HepG2 (cell line): ENCODE measurements around the gene CABP5. TPM values are rescaled to one million over a fixed set of nuclear protein-coding genes. Genes with fewer than 3 reads are reported as not detected.

Experiments
- ATAC-seq: fragments of 200-7000 bp; cut with Tn5 transposase; 3 replicates; pipeline ENCODE4 v1.9.1; 2020; ENCODE audit warnings: mild to moderate bottlenecking, moderate library complexity
- BruUV-seq: library from RNA; stranded (reverse); fragments of 400-500 nt; replicated peaks from 2 replicates; lab custom pipeline; 2021; lab: Mats Ljungman, UMichigan
- CTCF ChIA-PET: fragments of 300-600 bp; formaldehyde crosslinking; extraction: SDS; loops from one replicate; lab custom pipeline; 2021; ENCODE audit warnings: low total read pairs, inconsistent platforms, low intra/inter-chr PET ratio; lab: Yijun Ruan, JAX
- POLR2A ChIA-PET: fragments of 350-600 bp; sonication (Branson Sonifier 250); formaldehyde crosslinking; loops from one replicate; lab custom pipeline; 2020; ENCODE audit warnings: antibody characterized with exemption, inconsistent platforms; lab: Yijun Ruan, JAX
- DNase-seq: peaks from one replicate; pipeline ENCODE4 v3.0.0-alpha.2; 2015; ENCODE audit warnings: low spot score
- FAIRE-seq: peaks from 3 replicates; lab custom pipeline; 2011; peaks lifted over from hg19 to GRCh38; lab: Jason Lieb, UNC
- H2AFZ ChIP-seq: one replicate; pipeline ENCODE4 v1.6.1; 2011; ENCODE audit warnings: low read length, inconsistent platforms
- H3K27ac ChIP-seq: fragments of 300-600 bp; 3 replicates; pipeline ENCODE4 v1.8.0; 2011; ENCODE audit warnings: mixed run types, mild to moderate bottlenecking, mixed read lengths, low read length, inconsistent platforms; ENCODE audit not compliant: insufficient read depth; ENCODE audit errors: extremely low read length
- H3K27me3 ChIP-seq, 2 experiments: fragments of 200-600 bp in 1 of 2; 2 replicates in 1 of 2; 3 replicates in 1 of 2; pipeline versions ENCODE4 v1.6.0 to v1.8.0; 2011; ENCODE audit warnings: low read length in 2 of 2, mild to moderate bottlenecking in 2 of 2, moderate library complexity in 2 of 2, inconsistent platforms in 1 of 2; ENCODE audit not compliant: insufficient read depth in 2 of 2, control insufficient read depth in 1 of 2
- H3K36me3 ChIP-seq, 2 experiments: fragments of 200-600 bp in 1 of 2; replicated peaks in 1 of 2; 2 replicates in 1 of 2; 3 replicates in 1 of 2; pipeline versions ENCODE4 v1.5.1 to v1.8.0; 2011; ENCODE audit warnings: low read length in 2 of 2, inconsistent platforms in 1 of 2; ENCODE audit not compliant: insufficient read depth in 2 of 2, control insufficient read depth in 1 of 2
- H3K4me1 ChIP-seq: 2 replicates; pipeline ENCODE4 v1.5.1; 2012; ENCODE audit warnings: low read length, inconsistent platforms; ENCODE audit not compliant: insufficient read depth
- H3K4me2 ChIP-seq: 2 replicates; pipeline ENCODE4 v1.6.0; 2011; ENCODE audit warnings: low read depth, low read length, inconsistent platforms
- H3K4me3 ChIP-seq, 3 experiments: fragments of 200-600 bp in 1 of 3; sonication (generic), shearing (Covaris generic) in 1 of 3; replicated peaks in 1 of 3; 2 replicates each; pipeline ENCODE4 v1.5.1; 2011 to 2016; ENCODE audit warnings: low read length in 3 of 3, inconsistent platforms in 2 of 3, low read depth in 2 of 3, mild to moderate bottlenecking in 2 of 3, control low read depth in 1 of 3, mixed read lengths in 1 of 3; ENCODE audit not compliant: insufficient read depth in 1 of 3
- H3K79me2 ChIP-seq: one replicate; pipeline ENCODE4 v1.6.1; 2011; ENCODE audit warnings: low read length, inconsistent platforms; ENCODE audit not compliant: insufficient read depth
- H3K9ac ChIP-seq: 2 replicates; pipeline ENCODE4 v1.6.0; 2011; ENCODE audit warnings: mild to moderate bottlenecking, low read depth, low read length, inconsistent platforms; ENCODE audit not compliant: insufficient read depth
- H3K9me3 ChIP-seq: 2 replicates; pipeline ENCODE4 v1.5.1; 2012; ENCODE audit warnings: mild to moderate bottlenecking, low read length
- H4K20me1 ChIP-seq: 2 replicates; pipeline ENCODE4 v1.6.0; 2011; ENCODE audit warnings: inconsistent platforms, mild to moderate bottlenecking, low read length, moderate library complexity; ENCODE audit not compliant: insufficient read depth
- HNF4G ChIP-seq, 2 experiments: sonication (generic) in 1 of 2; formaldehyde crosslinking in 1 of 2; IDR thresholded peaks; 2 replicates each; pipeline versions ENCODE4 v1.4.0 to v1.6.1; 2011 to 2020; ENCODE audit warnings: borderline replicate concordance in 2 of 2, low read depth in 2 of 2, mild to moderate bottlenecking in 2 of 2, low read length in 1 of 2, missing genetic modification reagents in 1 of 2, moderate library complexity in 1 of 2
- KMT2A ChIP-seq: sonication (generic); formaldehyde crosslinking; IDR thresholded peaks from 2 replicates; pipeline ENCODE4 v1.4.0; 2020; ENCODE audit warnings: missing genetic modification reagents
- NAIF1 ChIP-seq: sonication (generic); formaldehyde crosslinking; IDR thresholded peaks from 2 replicates; pipeline ENCODE4 v1.5.0; 2020; ENCODE audit warnings: mild to moderate bottlenecking, missing genetic modification reagents, borderline replicate concordance
- RAD51 ChIP-seq: fragments of 450-650 bp; IDR thresholded peaks from 2 replicates; pipeline ENCODE4 v1.6.1; 2016; ENCODE audit warnings: borderline replicate concordance
- ZMAT3 ChIP-seq: sonication (generic); formaldehyde crosslinking; conservative IDR thresholded peaks from 2 replicates; pipeline ENCODE4 v1.7.0; 2021; ENCODE audit warnings: missing genetic modification reagents
- ZMYM4 ChIP-seq: sonication (generic); formaldehyde crosslinking; IDR thresholded peaks from 2 replicates; pipeline ENCODE4 v1.8.1; 2023; ENCODE audit warnings: mild to moderate bottlenecking, missing genetic modification reagents
- ZNF672 ChIP-seq: sonication (generic); formaldehyde crosslinking; IDR thresholded peaks from 2 replicates; pipeline ENCODE4 v1.8.1; 2022; ENCODE audit warnings: missing genetic modification reagents
- WGBS: methylation state at CpG from one replicate; pipeline ENCODE4 v1.1.6; 2017; ENCODE audit warnings: low lambda C conversion rate; 5-methylcytosine and 5-hydroxymethylcytosine counted together
- in situ Hi-C: cut with HindIII; loops from 2 replicates; pipeline ENCODE4 v1.10.0; 2017; ENCODE audit warnings: low pct_unique_long_range_greater_than_20kb; ENCODE audit not compliant: extremely low pct_ligation_motif_present
- intact Hi-C: fragments of 100-400 bp; cut with micrococcal nuclease; formaldehyde crosslinking; loops from one replicate; pipeline ENCODE4 v1.10.0; 2022; ENCODE audit not compliant: unreplicated experiment
- polyA plus RNA-seq, 8 experiments: library from polyadenylated mRNA; depleted of rRNA in 3 of 8; stranded (reverse) in 7 of 8; unstranded in 1 of 8; fragments of >200 nt; fragmentation: Illumina TruSeq in 4 of 8; extraction: Trizol in 4 of 8; gene quantifications; 2 replicates each; pipeline versions ENCODE4 v1.2.1 to v1.2.3, GENCODE V29; 2011 to 2016; ENCODE audit warnings: low read depth in 4 of 8, missing spikeins in 1 of 8, mixed read lengths in 1 of 8; ENCODE audit not compliant: insufficient read depth in 1 of 8
- total RNA-seq, 5 experiments: library from RNA; depleted of rRNA; stranded (reverse); fragments of >200 nt; fragmentation: Illumina TruSeq; extraction: Trizol; gene quantifications; 2 replicates each; pipeline ENCODE4 v1.2.3, GENCODE V29; 2016; ENCODE audit warnings: low read depth in 1 of 5
- TF ChIP-seq, protein P1 (sequence below): sonication (generic); formaldehyde crosslinking; IDR thresholded peaks from 2 replicates; pipeline ENCODE4 v1.4.0; 2020; ENCODE audit warnings: mild to moderate bottlenecking, missing genetic modification reagents
- TF ChIP-seq, protein P2 (sequence below): sonication (generic); formaldehyde crosslinking; IDR thresholded peaks from 2 replicates; pipeline ENCODE4 v1.4.0; 2020; ENCODE audit warnings: missing genetic modification reagents
- TF ChIP-seq, protein P3 (sequence below): sonication (generic); formaldehyde crosslinking; IDR thresholded peaks from 2 replicates; pipeline ENCODE4 v1.5.0; 2020; ENCODE audit warnings: mild to moderate bottlenecking, missing genetic modification reagents, moderate library complexity

Gene CABP5
- total and polyA plus RNA-seq, 2 of the 13 experiments (the other 11 are each of a cell fraction or from before 2014, with no cell fraction given), result not detected

DNA sequence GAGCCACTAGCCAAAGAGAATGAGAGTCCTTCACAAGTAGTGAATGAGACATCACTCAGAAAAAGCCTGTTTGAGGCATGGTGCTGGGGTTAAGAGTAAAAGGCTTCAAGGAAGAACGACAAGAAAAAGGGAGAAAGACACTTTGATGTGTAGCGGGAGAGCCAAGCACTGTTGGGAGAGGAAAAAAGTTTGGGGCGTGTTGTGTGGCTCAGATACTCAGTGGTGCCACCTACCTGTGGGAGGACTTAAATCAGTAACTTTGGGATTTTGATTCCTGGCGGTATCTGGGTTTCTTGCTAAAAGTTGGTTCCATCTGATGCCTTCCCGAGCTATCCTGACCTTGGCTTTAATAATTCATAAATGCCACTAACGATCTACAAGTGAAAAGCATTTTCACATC, 37.1 kb downstream of the CABP5 start:
- ATAC-seq, result no peak
- Histone ChIP-seq H3K9ac (no peak overlapping the region), H3K4me3 (no peak overlapping the region; a peak in 1 of 6 replicates), H3K4me2 (peak overlapping the region; percentile 33; the same call in 1 of the 2 replicates), H3K27ac (no peak overlapping the region), H3K9me3 (no peaks in the 10 kb centered on the region), H3K27me3 (no peaks in the 10 kb centered on the region; a peak in 1 of 5 replicates), H4K20me1 (no peaks in the 10 kb centered on the region), H3K4me1 (no peaks in the 10 kb centered on the region), H2AFZ (peak overlapping the region; percentile 20), H3K36me3 (no peaks in the 10 kb centered on the region), H3K79me2 (no peaks in the 10 kb centered on the region)
- TF ChIP-seq ZMYM4 (CRISPR knock-in tag) (peak; percentile 61; the same call in 1 of the 2 replicates), ZMAT3 (CRISPR knock-in tag) (no peak), ZNF672 (CRISPR knock-in tag) (no peak), RAD51 (no peak), NAIF1 (no peak), HNF4G (IDR thresholded peaks at IDR 0.05; ENCODE audit: borderline replicate concordance, low read depth, low read length) (no peak), HNF4G (CRISPR knock-in tag; IDR thresholded peaks at IDR 0.05; ENCODE audit: borderline replicate concordance, low read depth) (no peak), KMT2A (no peak)
- TF ChIP-seq, protein P1, sequence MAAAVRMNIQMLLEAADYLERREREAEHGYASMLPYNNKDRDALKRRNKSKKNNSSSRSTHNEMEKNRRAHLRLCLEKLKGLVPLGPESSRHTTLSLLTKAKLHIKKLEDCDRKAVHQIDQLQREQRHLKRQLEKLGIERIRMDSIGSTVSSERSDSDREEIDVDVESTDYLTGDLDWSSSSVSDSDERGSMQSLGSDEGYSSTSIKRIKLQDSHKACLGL (CRISPR knock-in tag), result no peak
- TF ChIP-seq, protein P2, sequence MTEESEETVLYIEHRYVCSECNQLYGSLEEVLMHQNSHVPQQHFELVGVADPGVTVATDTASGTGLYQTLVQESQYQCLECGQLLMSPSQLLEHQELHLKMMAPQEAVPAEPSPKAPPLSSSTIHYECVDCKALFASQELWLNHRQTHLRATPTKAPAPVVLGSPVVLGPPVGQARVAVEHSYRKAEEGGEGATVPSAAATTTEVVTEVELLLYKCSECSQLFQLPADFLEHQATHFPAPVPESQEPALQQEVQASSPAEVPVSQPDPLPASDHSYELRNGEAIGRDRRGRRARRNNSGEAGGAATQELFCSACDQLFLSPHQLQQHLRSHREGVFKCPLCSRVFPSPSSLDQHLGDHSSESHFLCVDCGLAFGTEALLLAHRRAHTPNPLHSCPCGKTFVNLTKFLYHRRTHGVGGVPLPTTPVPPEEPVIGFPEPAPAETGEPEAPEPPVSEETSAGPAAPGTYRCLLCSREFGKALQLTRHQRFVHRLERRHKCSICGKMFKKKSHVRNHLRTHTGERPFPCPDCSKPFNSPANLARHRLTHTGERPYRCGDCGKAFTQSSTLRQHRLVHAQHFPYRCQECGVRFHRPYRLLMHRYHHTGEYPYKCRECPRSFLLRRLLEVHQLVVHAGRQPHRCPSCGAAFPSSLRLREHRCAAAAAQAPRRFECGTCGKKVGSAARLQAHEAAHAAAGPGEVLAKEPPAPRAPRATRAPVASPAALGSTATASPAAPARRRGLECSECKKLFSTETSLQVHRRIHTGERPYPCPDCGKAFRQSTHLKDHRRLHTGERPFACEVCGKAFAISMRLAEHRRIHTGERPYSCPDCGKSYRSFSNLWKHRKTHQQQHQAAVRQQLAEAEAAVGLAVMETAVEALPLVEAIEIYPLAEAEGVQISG (CRISPR knock-in tag), result peak; percentile 98
- TF ChIP-seq, protein P3, sequence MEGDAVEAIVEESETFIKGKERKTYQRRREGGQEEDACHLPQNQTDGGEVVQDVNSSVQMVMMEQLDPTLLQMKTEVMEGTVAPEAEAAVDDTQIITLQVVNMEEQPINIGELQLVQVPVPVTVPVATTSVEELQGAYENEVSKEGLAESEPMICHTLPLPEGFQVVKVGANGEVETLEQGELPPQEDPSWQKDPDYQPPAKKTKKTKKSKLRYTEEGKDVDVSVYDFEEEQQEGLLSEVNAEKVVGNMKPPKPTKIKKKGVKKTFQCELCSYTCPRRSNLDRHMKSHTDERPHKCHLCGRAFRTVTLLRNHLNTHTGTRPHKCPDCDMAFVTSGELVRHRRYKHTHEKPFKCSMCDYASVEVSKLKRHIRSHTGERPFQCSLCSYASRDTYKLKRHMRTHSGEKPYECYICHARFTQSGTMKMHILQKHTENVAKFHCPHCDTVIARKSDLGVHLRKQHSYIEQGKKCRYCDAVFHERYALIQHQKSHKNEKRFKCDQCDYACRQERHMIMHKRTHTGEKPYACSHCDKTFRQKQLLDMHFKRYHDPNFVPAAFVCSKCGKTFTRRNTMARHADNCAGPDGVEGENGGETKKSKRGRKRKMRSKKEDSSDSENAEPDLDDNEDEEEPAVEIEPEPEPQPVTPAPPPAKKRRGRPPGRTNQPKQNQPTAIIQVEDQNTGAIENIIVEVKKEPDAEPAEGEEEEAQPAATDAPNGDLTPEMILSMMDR (CRISPR knock-in tag), result peak; percentile 29
- peak; percentile 15 for DNase-seq
- 30% methylated on average over 6 of the region's 6 CpGs for whole genome bisulfite sequencing
- ChIA-PET CTCF (no interaction called here), POLR2A (no interaction called here)
- BruUV-seq, result no TSS peak
- in situ Hi-C loops (no loop called here), intact Hi-C loops (no loop called here)
- FAIRE-seq, result no peak
